ENCODE results near the gene COL21A1.
A peak's percentile ranks its signal among the peaks of the same experiment; 100 is the strongest.

Gene COL21A1

GRCh38 chr6:56246881-56247653, at the start of gene COL21A1:
Gene COL21A1, minus strand, starts transcription at chr6:56247580. Its CDS starts 64,962 bp downstream, at chr6:56182618.
- TF ChIP-seq, protein P1, sequence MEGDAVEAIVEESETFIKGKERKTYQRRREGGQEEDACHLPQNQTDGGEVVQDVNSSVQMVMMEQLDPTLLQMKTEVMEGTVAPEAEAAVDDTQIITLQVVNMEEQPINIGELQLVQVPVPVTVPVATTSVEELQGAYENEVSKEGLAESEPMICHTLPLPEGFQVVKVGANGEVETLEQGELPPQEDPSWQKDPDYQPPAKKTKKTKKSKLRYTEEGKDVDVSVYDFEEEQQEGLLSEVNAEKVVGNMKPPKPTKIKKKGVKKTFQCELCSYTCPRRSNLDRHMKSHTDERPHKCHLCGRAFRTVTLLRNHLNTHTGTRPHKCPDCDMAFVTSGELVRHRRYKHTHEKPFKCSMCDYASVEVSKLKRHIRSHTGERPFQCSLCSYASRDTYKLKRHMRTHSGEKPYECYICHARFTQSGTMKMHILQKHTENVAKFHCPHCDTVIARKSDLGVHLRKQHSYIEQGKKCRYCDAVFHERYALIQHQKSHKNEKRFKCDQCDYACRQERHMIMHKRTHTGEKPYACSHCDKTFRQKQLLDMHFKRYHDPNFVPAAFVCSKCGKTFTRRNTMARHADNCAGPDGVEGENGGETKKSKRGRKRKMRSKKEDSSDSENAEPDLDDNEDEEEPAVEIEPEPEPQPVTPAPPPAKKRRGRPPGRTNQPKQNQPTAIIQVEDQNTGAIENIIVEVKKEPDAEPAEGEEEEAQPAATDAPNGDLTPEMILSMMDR (IDR thresholded peaks at IDR 0.05; ENCODE audit: low read depth, low read length, missing control alignments) = peak; percentile 53
- DNase-seq (ENCODE audit: low read depth) = no peak
- H3K4me3 ChIP-seq (ENCODE audit: low read depth, low read length) = peak within 1 kb of the TSS; percentile 53
- in situ Hi-C loops (cut with HindIII; ENCODE audit: low sequenced_read_pairs) = no loop called here

GRCh38 chr6:56293781-56294180, 46.4 kb upstream of the COL21A1 start:
- H3K4me3 ChIP-seq (ENCODE audit: low read depth, low read length) = no peak overlapping the region
- in situ Hi-C loops (cut with HindIII; ENCODE audit: low sequenced_read_pairs) = loop anchor here (5.0 kb wide), 1 partner anchor 311 kb away; no protein-coding TSS in a partner anchor
- TF ChIP-seq, protein P1 (IDR thresholded peaks at IDR 0.05; ENCODE audit: low read depth, low read length, missing control alignments) = no peak
- DNase-seq (ENCODE audit: low read depth) = peak; percentile 11

GRCh38 chr6:56292505-56293181, 45.3 kb upstream of the COL21A1 start:
- no peak overlapping the region for H3K4me3 ChIP-seq (ENCODE audit: low read depth, low read length)
- in situ Hi-C loops (cut with HindIII; ENCODE audit: low sequenced_read_pairs) = loop anchor here (5.0 kb wide), 1 partner anchor 310 kb away; no protein-coding TSS in a partner anchor
- TF ChIP-seq, protein P1 (IDR thresholded peaks at IDR 0.05; ENCODE audit: low read depth, low read length, missing control alignments) = peak; percentile 50
- DNase-seq (ENCODE audit: low read depth) = peak; percentile 62

DNA sequence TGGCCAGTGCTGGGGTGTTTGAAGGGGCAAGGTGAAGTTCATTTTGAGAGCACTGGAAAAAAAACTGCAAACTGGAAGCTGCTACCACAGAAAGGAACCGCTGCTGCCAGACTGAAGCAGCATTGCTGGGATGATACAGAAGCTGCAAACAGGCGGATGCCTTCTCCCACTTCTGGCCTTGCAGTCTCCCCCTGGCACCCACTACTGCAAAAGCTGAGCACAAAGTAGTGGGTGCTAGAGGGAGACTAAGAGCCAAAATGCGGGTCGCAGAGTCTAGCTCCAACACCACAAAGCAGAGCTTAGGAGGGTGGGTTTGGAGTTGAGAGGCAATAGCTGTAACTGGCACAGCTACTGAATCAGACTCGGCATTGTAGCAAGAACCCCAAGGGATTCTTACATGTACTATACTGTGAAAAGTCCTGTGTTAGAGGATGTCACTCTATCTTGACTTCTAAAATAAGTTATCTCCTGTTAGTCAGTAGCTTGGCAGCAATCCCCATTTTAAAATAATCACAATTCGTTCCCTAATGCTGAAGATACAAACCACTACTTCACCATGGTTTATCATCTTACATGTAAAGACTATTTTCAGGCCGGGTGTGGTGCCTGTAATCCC, 44.0 kb upstream of the COL21A1 start:
- H3K4me3 ChIP-seq (ENCODE audit: low read depth, low read length) = no peak overlapping the region
- in situ Hi-C loops (cut with HindIII; ENCODE audit: low sequenced_read_pairs) = loop anchor here (5.0 kb wide), 1 partner anchor 309 kb away; no protein-coding TSS in a partner anchor
- TF ChIP-seq, protein P1 (IDR thresholded peaks at IDR 0.05; ENCODE audit: low read depth, low read length, missing control alignments) = no peak
- DNase-seq (ENCODE audit: low read depth) = no peak

DNA sequence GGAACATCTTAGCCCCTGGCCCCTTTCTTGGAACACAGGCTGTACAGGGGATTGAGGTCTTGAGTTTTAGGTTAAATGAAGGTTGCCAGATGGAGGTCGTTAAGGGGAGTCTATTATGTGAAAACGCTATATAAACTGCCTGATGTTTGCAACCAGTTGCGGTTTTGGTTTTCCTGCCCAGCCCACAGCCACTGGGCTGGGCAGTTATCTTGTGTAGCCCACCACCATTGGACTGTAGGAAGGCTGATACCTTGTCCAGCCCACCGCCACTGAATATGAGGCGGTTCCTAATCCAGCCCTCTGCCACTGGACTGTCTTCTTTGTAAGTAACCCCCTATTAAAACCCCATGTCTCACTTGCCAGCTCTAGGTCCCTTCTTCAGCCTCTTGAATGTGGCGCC, 42.3 kb upstream of the COL21A1 start:
- TF ChIP-seq, protein P1 (IDR thresholded peaks at IDR 0.05; ENCODE audit: low read depth, low read length, missing control alignments) = no peak
- in situ Hi-C loops (cut with HindIII; ENCODE audit: low sequenced_read_pairs) = loop anchor here (5.0 kb wide), 1 partner anchor 307 kb away; no protein-coding TSS in a partner anchor
- no peak overlapping the region for H3K4me3 ChIP-seq (ENCODE audit: low read depth, low read length)
- no peak for DNase-seq (ENCODE audit: low read depth)

DNA sequence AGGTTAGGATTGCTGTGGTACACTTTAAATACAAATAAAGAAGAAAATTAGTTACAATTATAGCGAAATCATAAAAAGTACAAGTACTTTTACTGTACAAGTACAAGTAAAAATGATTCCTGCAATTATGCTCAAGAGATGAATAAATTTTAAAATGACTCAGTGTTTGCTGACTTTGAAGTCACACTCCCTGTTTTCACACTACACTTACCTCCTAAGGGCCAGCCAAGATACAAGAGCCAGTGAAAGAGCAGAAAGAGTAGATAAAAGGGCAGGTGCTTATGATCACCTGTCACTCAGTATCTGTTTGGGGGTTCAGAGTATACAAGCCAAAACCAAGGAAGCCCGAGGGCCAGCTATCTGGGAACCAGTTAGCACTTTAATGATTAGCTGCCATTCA, 41.0 kb upstream of the COL21A1 start:
- no peak for DNase-seq (ENCODE audit: low read depth)
- TF ChIP-seq, protein P1 (IDR thresholded peaks at IDR 0.05; ENCODE audit: low read depth, low read length, missing control alignments) = no peak
- in situ Hi-C loops (cut with HindIII; ENCODE audit: low sequenced_read_pairs) = no loop called here
- no peak overlapping the region for H3K4me3 ChIP-seq (ENCODE audit: low read depth, low read length)

All from astrocyte of the cerebellum (primary cell).